GM12872 (cell line): ENCODE measurements around the gene PFN3.

Source experiments
- TF ChIP-seq, protein P1 (sequence below): IDR thresholded peaks from 3 replicates; pipeline ENCODE4 v1.5.1; 2011; ENCODE audit warnings: low read depth, mild to moderate bottlenecking, low read length, moderate library complexity; ENCODE audit not compliant: insufficient read depth

Gene PFN3

DNA sequence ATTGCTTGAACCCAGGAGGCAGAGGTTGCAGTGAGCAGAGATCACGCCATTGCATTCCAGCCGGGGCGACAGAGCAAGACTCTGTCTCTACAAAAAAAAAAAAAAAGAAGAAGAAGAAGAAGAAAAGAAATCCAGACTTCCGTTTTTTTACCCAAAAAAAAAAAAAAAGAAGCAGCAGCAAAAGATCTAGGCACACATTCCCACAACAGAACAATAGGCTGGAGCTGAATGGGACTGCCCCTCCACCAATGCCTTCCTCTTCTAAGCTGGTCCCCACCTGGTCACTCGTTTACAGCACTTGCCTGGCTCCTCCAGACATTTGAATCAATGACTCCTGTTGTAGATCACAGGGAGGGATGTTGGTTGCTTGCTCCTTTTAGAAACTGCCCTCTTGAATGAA is 47.4 kb downstream of the PFN3 start:
- TF ChIP-seq, protein P1, sequence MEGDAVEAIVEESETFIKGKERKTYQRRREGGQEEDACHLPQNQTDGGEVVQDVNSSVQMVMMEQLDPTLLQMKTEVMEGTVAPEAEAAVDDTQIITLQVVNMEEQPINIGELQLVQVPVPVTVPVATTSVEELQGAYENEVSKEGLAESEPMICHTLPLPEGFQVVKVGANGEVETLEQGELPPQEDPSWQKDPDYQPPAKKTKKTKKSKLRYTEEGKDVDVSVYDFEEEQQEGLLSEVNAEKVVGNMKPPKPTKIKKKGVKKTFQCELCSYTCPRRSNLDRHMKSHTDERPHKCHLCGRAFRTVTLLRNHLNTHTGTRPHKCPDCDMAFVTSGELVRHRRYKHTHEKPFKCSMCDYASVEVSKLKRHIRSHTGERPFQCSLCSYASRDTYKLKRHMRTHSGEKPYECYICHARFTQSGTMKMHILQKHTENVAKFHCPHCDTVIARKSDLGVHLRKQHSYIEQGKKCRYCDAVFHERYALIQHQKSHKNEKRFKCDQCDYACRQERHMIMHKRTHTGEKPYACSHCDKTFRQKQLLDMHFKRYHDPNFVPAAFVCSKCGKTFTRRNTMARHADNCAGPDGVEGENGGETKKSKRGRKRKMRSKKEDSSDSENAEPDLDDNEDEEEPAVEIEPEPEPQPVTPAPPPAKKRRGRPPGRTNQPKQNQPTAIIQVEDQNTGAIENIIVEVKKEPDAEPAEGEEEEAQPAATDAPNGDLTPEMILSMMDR, result no peak

DNA sequence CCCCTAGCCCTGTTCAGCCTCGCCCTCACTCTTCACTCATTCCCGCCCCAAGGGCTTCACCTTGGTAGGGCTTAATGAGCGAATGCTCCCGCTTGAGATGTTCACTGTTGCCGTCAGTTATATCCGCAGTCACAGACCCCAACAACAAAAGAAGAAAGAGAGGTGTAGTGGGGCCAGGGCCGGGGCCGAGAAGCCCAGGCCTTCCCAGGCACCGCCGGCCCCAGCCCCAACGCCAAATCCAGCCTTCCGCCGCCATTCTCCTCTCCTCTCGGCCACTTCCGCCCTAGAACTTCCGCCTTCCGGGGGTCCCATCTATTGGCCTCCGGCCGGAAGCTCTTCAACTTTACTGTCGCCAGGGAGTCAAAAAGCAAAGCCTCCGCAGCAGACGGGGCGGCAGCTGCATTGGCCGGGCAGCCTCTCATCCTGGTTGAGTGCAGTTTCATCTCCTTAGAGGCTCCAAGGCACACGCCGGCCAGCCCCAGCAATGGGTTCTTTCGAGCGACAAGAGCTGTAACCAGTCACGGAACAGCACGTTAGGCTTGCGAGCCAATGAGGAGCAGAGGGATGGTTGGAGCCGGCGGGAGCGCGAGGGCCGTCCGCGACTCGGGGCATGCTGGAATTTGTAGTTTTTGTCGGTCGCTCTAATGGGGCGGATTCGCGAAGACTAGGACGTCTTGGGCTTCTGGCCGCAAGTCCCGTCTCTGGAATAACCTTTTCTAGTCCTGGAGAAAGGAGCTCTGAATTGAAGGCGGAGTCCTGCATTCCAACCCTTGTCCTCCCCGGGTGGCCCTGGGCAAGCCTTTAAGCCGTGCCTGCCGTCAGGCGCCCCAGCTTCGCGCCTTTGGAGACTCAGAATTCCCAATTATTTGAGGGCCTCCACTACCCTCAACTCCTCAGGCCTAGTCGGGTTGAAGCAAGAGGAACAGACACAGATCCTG is 48.8 kb downstream of the PFN3 start, which contains the start of gene LMAN2:
TSS of gene LMAN2 (minus strand) at position 277 of the 938 bp plus-strand sequence. CDS start at position 256, 21 bp downstream.
- TF ChIP-seq, protein P1, result no peak

DNA sequence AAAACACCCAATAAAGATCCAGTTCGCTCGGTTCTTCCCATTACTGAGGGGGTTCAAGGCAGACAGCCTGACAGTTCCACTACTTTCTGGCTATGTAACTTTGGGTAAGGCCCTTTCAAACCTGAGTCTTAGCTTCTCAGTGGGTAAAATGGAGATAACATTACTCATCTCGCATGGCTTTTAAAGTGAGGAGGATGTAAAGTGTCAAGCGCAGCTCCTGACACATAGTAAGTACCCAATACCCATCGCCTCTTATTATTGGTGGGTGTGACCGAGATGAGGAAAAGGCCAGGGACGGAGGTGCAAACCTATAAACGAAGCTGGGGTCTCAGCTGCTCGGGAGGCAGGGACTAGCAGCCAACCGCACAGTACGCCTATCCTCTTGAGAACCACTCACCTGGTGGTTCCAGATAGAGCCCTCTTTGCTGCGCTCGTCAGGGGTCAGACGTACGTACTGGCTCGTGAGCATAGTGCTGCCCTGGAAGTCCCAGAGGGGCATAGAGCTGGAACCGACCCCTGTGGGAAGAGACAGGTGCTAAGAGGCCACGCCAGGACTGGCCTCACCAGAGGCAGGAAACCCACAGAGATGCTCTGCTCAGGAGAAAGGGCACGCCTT is 49.6 kb downstream of the PFN3 start:
- TF ChIP-seq, protein P1, result no peak
